K562 (cell line): ENCODE data around the gene ITGB5. TPM values are rescaled to one million over a fixed set of nuclear protein-coding genes. Genes with fewer than 3 reads are reported as not detected.

Experiments
- ATAC-seq: fragments of 200-7000 bp; cut with Tn5 transposase; 3 replicates; pipeline ENCODE4 v1.9.1; 2020; ENCODE audit warnings: moderate library complexity
- BruUV-seq: library from RNA; stranded (reverse); fragments of 400-500 nt; replicated peaks from 2 replicates; lab custom pipeline; 2021; lab: Mats Ljungman, UMichigan
- CTCF ChIA-PET: fragments of 300-600 bp; formaldehyde crosslinking; extraction: SDS; loops from one replicate; lab custom pipeline; 2021; ENCODE audit warnings: low intra/inter-chr PET ratio; lab: Yijun Ruan, JAX
- POLR2A ChIA-PET: fragments of 300-600, 350-650 bp; sonication (Branson Sonifier 250); formaldehyde crosslinking; extraction: SDS; loops from one replicate; lab custom pipeline; 2021; ENCODE audit warnings: antibody characterized with exemption, inconsistent platforms; lab: Yijun Ruan, JAX
- DNase-seq, 4 experiments: peaks; one replicate each; pipeline versions ENCODE4 v3.0.0 to v3.0.0-alpha.2; 2011 to 2018; ENCODE audit warnings: low spot score in 3 of 4, mixed read lengths in 3 of 4; ENCODE audit errors: extremely low read depth in 1 of 4
- FAIRE-seq: peaks from 2 replicates; lab custom pipeline; 2011; peaks lifted over from hg19 to GRCh38; lab: Jason Lieb, UNC
- H2AFZ ChIP-seq: 2 replicates; pipeline ENCODE4 v1.6.0; 2011; ENCODE audit warnings: low read depth, low read length, control low read depth, inconsistent platforms
- H3K27ac ChIP-seq: fragments of 200-600 bp; 3 replicates; pipeline ENCODE4 v1.8.0; 2011; ENCODE audit warnings: low read depth, mild to moderate bottlenecking, control low read depth, inconsistent platforms, low read length, moderate library complexity, mixed read lengths; ENCODE audit errors: extremely low read depth
- H3K27me3 ChIP-seq, 2 experiments: fragments of 300-600 bp in 1 of 2; 2 replicates in 1 of 2; 3 replicates in 1 of 2; pipeline versions ENCODE4 v1.6.0 to v1.8.0; 2011; ENCODE audit warnings: inconsistent platforms in 2 of 2, low read length in 2 of 2, mild to moderate bottlenecking in 1 of 2, mixed read lengths in 1 of 2, moderate library complexity in 1 of 2; ENCODE audit not compliant: control insufficient read depth in 2 of 2, insufficient read depth in 2 of 2
- H3K36me3 ChIP-seq: fragments of 300-600 bp; 3 replicates; pipeline ENCODE4 v1.8.0; 2011; ENCODE audit warnings: mild to moderate bottlenecking, low read length, inconsistent platforms; ENCODE audit not compliant: control insufficient read depth, insufficient read depth
- H3K4me1 ChIP-seq, 2 experiments: fragments of 200-600 bp in 1 of 2; replicated peaks in 1 of 2; 2 replicates in 1 of 2; 3 replicates in 1 of 2; pipeline versions ENCODE4 v1.5.1 to v1.8.0; 2011; ENCODE audit warnings: inconsistent platforms in 2 of 2, low read length in 2 of 2, mild to moderate bottlenecking in 1 of 2, mixed read lengths in 1 of 2, moderate library complexity in 1 of 2; ENCODE audit not compliant: control insufficient read depth in 2 of 2, insufficient read depth in 2 of 2
- H3K4me2 ChIP-seq: 2 replicates; pipeline ENCODE4 v1.6.1; 2011; ENCODE audit warnings: low read length, control low read depth, inconsistent platforms, mixed read lengths; ENCODE audit not compliant: insufficient read depth
- H3K4me3 ChIP-seq: fragments of 200-600 bp; sonication (generic), shearing (Covaris generic); 2 replicates; pipeline ENCODE4 v1.5.1; 2016; ENCODE audit warnings: control low read depth, inconsistent platforms
- H3K79me2 ChIP-seq: fragments of 200-600 bp; 3 replicates; pipeline ENCODE4 v1.8.0; 2011; ENCODE audit warnings: low read length, inconsistent platforms; ENCODE audit not compliant: control insufficient read depth, insufficient read depth
- H3K9ac ChIP-seq, 2 experiments: 2 replicates each; pipeline versions ENCODE4 v1.6.0 to v1.6.1; 2011; ENCODE audit warnings: low read depth in 2 of 2, low read length in 2 of 2, control low read depth in 1 of 2, inconsistent platforms in 1 of 2, mild to moderate bottlenecking in 1 of 2, mixed read lengths in 1 of 2; ENCODE audit not compliant: insufficient read depth in 1 of 2
- H3K9me1 ChIP-seq: one replicate; pipeline ENCODE4 v1.6.0; 2011; ENCODE audit warnings: inconsistent platforms, mild to moderate bottlenecking, low read length, moderate library complexity; ENCODE audit not compliant: control insufficient read depth, insufficient read depth
- H3K9me3 ChIP-seq: replicated peaks from 2 replicates; pipeline ENCODE4 v1.5.1; 2011; ENCODE audit warnings: low read depth, low read length, inconsistent platforms; ENCODE audit not compliant: control insufficient read depth, insufficient read depth
- H4K20me1 ChIP-seq: replicated peaks from 2 replicates; pipeline ENCODE4 v1.6.1; 2011; ENCODE audit warnings: low read length, inconsistent platforms, mixed read lengths; ENCODE audit not compliant: control insufficient read depth, insufficient read depth
- CBFA2T2 ChIP-seq: fragments of 450-650 bp; conservative IDR thresholded peaks from 2 replicates; pipeline ENCODE4 v1.6.1; 2017; ENCODE audit warnings: mild to moderate bottlenecking
- DNMT1 ChIP-seq: fragments of 450-650 bp; IDR thresholded peaks from 2 replicates; pipeline ENCODE4 v1.6.1; 2016; ENCODE audit warnings: antibody characterized with exemption, mild to moderate bottlenecking
- ETS1 ChIP-seq: conservative IDR thresholded peaks from 2 replicates; pipeline ENCODE4 v1.6.1; 2011; ENCODE audit warnings: low read depth, mild to moderate bottlenecking, low read length; ENCODE audit not compliant: control insufficient read depth
- GATAD2B ChIP-seq: fragments of 450-650 bp; IDR thresholded peaks from 2 replicates; pipeline ENCODE4 v1.6.1; 2017; ENCODE audit warnings: mild to moderate bottlenecking, borderline replicate concordance
- JUN ChIP-seq, 2 experiments: sonication (generic) in 1 of 2; formaldehyde crosslinking in 1 of 2; IDR thresholded peaks; 2 replicates each; pipeline versions ENCODE4 v1.6.1 to v1.8.0; 2012 to 2022; ENCODE audit warnings: borderline replicate concordance in 2 of 2, mild to moderate bottlenecking in 2 of 2, improper control_type of control experiment in 1 of 2, low read depth in 1 of 2, low read length in 1 of 2, missing genetic modification reagents in 1 of 2
- KLF13 ChIP-seq: fragments of 450-650 bp; IDR thresholded peaks from 2 replicates; pipeline ENCODE4 v1.6.1; 2016; ENCODE audit warnings: missing genetic modification characterization, low read depth, mild to moderate bottlenecking, missing compliant biosample characterization, moderate library complexity, borderline replicate concordance
- MLX ChIP-seq, 2 experiments: fragments of 450-650 bp in 1 of 2; sonication (generic) in 1 of 2; formaldehyde crosslinking; conservative IDR thresholded peaks; 2 replicates each; pipeline versions ENCODE4 v1.4.0 to v1.8.1; 2020 to 2022; ENCODE audit warnings: mild to moderate bottlenecking in 1 of 2, missing genetic modification reagents in 1 of 2
- PCBP2 ChIP-seq: fragments of 200-400 bp; formaldehyde crosslinking; IDR thresholded peaks from 2 replicates; pipeline ENCODE4 v1.6.1; 2018; ENCODE audit warnings: low read length, low read depth, mild to moderate bottlenecking, moderate library complexity; ENCODE audit not compliant: poor library complexity, severe bottlenecking
- RFX1 ChIP-seq: fragments of 450-650 bp; IDR thresholded peaks from 2 replicates; pipeline ENCODE4 v1.6.1; 2016; ENCODE audit warnings: mild to moderate bottlenecking, moderate library complexity
- SFPQ ChIP-seq: fragments of 200-400 bp; formaldehyde crosslinking; IDR thresholded peaks from 2 replicates; pipeline ENCODE4 v1.6.1; 2017; ENCODE audit warnings: mild to moderate bottlenecking, low read depth, low read length, moderate library complexity
- SLC30A9 ChIP-seq: fragments of 250-450 bp; sonication (Bioruptor Pico); IDR thresholded peaks from 2 replicates; pipeline ENCODE4 v1.8.0; 2022; ENCODE audit warnings: mild to moderate bottlenecking, moderate library complexity
- SP2 ChIP-seq: IDR thresholded peaks from 2 replicates; pipeline ENCODE4 v1.6.1; 2011; ENCODE audit warnings: mild to moderate bottlenecking, low read depth, low read length, moderate library complexity; ENCODE audit not compliant: poor library complexity, severe bottlenecking; ENCODE audit errors: extremely low read depth
- THRAP3 ChIP-seq: fragments of 450-650 bp; IDR thresholded peaks from 2 replicates; pipeline ENCODE4 v1.6.1; 2016; ENCODE audit warnings: mild to moderate bottlenecking, inconsistent platforms, borderline replicate concordance
- U2AF2 ChIP-seq: fragments of 200-400 bp; formaldehyde crosslinking; optimal IDR thresholded peaks from 2 replicates; pipeline ENCODE3; 2017; ENCODE audit warnings: low read depth, mild to moderate bottlenecking, low read length
- ZBTB49 ChIP-seq: sonication (generic); formaldehyde crosslinking; IDR thresholded peaks from 2 replicates; pipeline ENCODE4 v1.8.0; 2022; ENCODE audit warnings: missing genetic modification reagents, mild to moderate bottlenecking, borderline replicate concordance
- ZFX ChIP-seq: sonication (generic); formaldehyde crosslinking; IDR thresholded peaks from 2 replicates; pipeline ENCODE4 v1.8.0; 2022; ENCODE audit warnings: mild to moderate bottlenecking, missing genetic modification reagents, moderate library complexity
- WGBS: fragments of 100-300 bp; shearing (Covaris generic); methylation state at CpG from one replicate; pipeline ENCODE4 v1.1.6; 2016; ENCODE audit warnings: low coverage, mixed read lengths; ENCODE audit not compliant: insufficient coverage; ENCODE audit errors: missing lambda C conversion rate; 5-methylcytosine and 5-hydroxymethylcytosine counted together
- in situ Hi-C: fragments of 300-500 bp; cut with MboI; formaldehyde crosslinking; loops from 4 replicates; pipeline ENCODE4 v1.15.0; 2018; ENCODE audit warnings: inconsistent platforms, mixed read lengths
- intact Hi-C: fragments of 100-400 bp; cut with micrococcal nuclease; formaldehyde crosslinking; loops from 2 replicates; pipeline ENCODE4 v1.14.2; 2022
- polyA plus RNA-seq, 8 experiments: library from polyadenylated mRNA; depleted of rRNA in 4 of 8; stranded (reverse) in 5 of 8; unstranded in 3 of 8; fragments of >200 nt; fragmentation: Nextera tagmentation in 2 of 8; fragmentation: Illumina TruSeq in 1 of 8; extraction: Ambion mirVana in 2 of 8; extraction: Trizol in 1 of 8; gene quantifications; 2 replicates each; pipeline versions ENCODE4 v1.2.1 to v1.2.3, GENCODE V29; 2011 to 2014; ENCODE audit warnings: inconsistent platforms in 1 of 8, missing spikeins in 1 of 8
- total RNA-seq, 7 experiments: library from RNA; depleted of rRNA in 6 of 7; stranded (reverse); fragments of >200 nt in 6 of 7; fragmentation: Illumina TruSeq in 2 of 7; extraction: Trizol in 2 of 7; gene quantifications; 2 replicates each; pipeline versions ENCODE4 v1.2.1 to v1.2.3, GENCODE V29; 2011 to 2021; ENCODE audit warnings: low replicate concordance in 1 of 7

Gene ITGB5
- total and polyA plus RNA-seq, 9 of the 15 experiments (the other 6 are each of a cell fraction or from before 2014, with no cell fraction given): 1.7 to 46.8 (median 9.9) TPM

- POLR2A ChIA-PET: no interaction called here
- Histone ChIP-seq H3K79me2 (no peaks in the 10 kb centered on the region), H3K9me1 (no peaks in the 10 kb centered on the region), H3K9ac (no peak overlapping the region), H3K27me3 (no peaks in the 10 kb centered on the region), H3K4me2 (no peak overlapping the region), H3K27ac (no peak overlapping the region), H3K9me3 (no peaks in the 10 kb centered on the region), H4K20me1 (no peaks in the 10 kb centered on the region), H3K36me3 (no peaks in the 10 kb centered on the region), H2AFZ (no peak overlapping the region), H3K4me3 (no peak overlapping the region), H3K4me1 (peaks cover 0 to 7% of the 10 kb centered on the region in 2 experiments; a peak in 3 of 5 replicates)
- intact Hi-C loops (no loop called here), in situ Hi-C loops (no loop called here)
- no peak for FAIRE-seq
- WGBS: 56% methylated on average over 8 of the region's 8 CpGs
- ATAC-seq: no peak
- DNase-seq: no peak
- CTCF ChIA-PET: no interaction called here
- no TSS peak for BruUV-seq
- no peak for TF ChIP-seq SLC30A9 (CRISPR knock-in tag)
- TF ChIP-seq KLF13 (tag): no peak
- no peak for TF ChIP-seq U2AF2
- TF ChIP-seq DNMT1: no peak
- no peak for TF ChIP-seq JUN (IDR thresholded peaks at IDR 0.05; ENCODE audit: borderline replicate concordance, low read depth, low read length)
- no peak for TF ChIP-seq JUN (CRISPR knock-in tag; IDR thresholded peaks at IDR 0.05; ENCODE audit: borderline replicate concordance)
- TF ChIP-seq RFX1: no peak
- no peak for TF ChIP-seq SFPQ
- TF ChIP-seq ETS1: no peak
- no peak for TF ChIP-seq MLX (CRISPR knock-in tag; conservative IDR thresholded peaks at IDR 0.05)
- no peak for TF ChIP-seq THRAP3
- no peak for TF ChIP-seq GATAD2B
- no peak for TF ChIP-seq SP2
- no peak for TF ChIP-seq CBFA2T2
- no peak for TF ChIP-seq PCBP2
- TF ChIP-seq ZFX: no peak
- TF ChIP-seq ZBTB49 (CRISPR knock-in tag): no peak
Measured at GRCh38 chr3:124802702-124803101, 84.5 kb downstream of the ITGB5 start.
